Stimulated activated CD4-positive, alpha-beta T cell treated with anti-CD3 and anti-CD28 coated beads, Interleukin-2, amount 100 ng/mL, for 24 hours (primary cell): Measurements from ENCODE around the gene IGF1R.

Source experiments
- DNase-seq, 2 donors: peaks; one replicate each; pipeline ENCODE4 v3.0.0-alpha.2; 2020

The IGF1R gene

DNA sequence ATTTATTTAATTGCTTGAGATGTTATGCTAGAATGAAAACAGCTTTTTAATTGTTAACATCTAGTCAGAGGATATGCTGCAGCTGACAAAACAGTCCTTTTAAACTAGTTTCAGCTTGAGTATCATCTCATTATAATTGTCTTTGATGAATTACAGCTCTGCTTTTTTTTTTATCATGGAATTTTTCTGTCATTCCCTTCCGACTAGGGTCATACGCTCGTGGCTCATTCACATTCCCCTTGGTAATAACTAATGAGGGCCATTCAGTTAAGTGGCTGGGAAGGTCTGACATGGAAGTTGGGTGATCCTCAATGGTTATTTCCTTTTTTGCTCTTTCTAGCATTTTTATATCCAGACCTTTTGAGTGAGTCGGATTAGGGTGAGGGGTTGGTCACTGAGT, 282.2 kb downstream of the IGF1R start:
- DNase-seq: no peak

DNA sequence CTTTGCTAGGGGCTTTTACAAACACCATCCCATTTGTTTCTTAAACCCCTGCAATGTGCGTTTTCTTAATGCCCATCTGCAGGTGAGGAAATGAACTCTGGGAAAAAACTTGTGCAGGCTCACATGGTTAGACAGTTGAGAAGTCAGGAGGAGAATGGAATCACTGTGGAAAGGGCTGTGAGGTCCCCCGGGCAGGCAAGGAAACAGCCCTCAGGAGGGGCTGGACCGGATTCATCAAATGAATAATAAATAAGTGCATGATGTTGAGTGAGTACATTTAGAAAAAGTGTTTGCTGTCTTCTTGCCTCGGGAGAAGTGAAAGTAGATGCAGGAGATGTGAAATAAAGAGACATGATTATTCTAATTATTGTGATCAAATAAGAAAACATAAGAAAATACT, 282.7 kb downstream of the IGF1R start:
- DNase-seq: no peak

DNA sequence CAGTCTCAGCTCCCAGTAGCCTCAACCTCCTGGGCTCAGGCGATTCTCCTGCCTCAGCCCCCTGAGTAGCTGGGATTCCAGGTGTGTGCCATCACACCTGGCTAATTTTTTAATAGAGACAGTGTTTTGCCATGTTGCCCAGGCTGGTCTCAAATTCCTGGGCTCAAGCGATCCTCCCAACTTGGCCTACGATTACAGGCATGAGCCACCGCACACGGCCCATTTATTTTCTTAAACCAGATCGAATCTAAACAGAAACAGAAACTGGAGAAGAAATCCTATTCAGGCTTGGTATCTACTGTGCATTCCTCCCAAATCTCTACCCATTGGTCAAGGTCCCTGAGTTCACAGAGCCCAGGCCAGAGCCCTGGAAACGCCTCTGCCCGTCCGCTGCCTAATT, 285.1 kb downstream of the IGF1R start:
- DNase-seq: no peak

GRCh38 chr15:98935736-98936135, 287.4 kb downstream of the IGF1R start:
- no peak for DNase-seq

DNA sequence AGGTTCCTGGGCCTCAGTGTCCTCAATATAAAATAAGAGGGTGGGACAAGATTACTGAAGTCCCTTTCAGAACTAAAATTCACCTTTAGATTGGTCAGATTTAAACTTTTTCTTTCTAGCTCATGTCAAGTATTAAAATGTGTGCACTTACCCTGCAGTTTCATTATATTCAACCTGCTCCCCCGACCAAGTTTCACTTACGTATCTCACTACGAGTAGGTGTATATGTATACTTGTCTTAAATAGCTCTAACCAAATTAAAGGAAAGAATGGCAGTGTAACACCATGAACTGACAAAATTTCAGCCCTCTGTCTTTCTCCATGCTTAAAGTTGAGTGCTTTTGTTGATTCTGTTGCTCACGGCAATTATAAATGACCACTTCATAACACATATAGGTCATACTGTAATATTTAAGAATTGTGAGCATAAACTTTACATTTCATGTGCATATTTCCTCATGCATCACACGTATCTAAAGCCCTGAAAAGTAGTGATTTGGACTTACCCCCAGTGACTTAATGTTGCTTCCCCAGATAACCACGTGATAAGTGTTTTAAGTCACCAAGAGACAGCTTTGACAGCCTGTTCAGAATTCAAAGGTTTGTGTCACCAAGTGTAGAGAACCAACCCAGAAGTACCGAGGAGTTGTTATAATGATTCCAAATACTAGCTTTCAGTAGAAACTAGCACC, 289.2 kb downstream of the IGF1R start:
- DNase-seq: no peak

DNA sequence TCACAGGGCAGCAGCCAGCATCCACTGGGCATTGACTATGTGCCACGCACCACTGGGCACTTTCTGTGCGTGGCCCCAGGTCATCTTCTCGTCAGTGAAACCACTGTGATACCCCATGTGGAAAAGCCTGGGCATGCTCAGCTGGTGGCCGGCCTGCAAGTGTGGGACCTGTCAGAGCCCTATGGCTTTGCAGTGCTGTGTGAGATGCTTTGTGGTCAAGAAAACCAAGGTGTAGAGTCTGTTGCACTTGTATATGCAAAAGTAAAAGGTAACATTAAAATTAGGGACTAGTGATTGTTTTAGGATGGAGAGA, 289.7 kb downstream of the IGF1R start:
- DNase-seq: no peak

DNA sequence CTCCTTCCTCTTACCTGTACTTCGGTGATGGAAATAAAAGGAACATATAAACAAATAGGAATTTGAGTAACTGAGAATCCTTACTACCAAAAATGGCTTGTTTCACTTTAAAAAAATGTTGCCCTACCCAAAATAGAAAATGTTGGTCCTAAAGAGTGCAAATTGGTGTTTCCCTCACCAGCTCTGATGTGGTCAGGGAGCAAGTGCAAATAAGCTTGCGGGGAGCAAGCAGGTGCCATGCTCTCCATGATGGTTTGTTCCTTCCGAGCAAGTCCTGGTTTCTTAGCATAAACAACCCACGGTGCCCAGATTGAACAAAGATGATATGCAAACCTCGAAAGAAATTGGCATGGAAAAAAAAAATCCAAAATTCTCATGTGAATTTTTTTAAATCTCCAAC, 290.5 kb downstream of the IGF1R start:
- DNase-seq: no peak

DNA sequence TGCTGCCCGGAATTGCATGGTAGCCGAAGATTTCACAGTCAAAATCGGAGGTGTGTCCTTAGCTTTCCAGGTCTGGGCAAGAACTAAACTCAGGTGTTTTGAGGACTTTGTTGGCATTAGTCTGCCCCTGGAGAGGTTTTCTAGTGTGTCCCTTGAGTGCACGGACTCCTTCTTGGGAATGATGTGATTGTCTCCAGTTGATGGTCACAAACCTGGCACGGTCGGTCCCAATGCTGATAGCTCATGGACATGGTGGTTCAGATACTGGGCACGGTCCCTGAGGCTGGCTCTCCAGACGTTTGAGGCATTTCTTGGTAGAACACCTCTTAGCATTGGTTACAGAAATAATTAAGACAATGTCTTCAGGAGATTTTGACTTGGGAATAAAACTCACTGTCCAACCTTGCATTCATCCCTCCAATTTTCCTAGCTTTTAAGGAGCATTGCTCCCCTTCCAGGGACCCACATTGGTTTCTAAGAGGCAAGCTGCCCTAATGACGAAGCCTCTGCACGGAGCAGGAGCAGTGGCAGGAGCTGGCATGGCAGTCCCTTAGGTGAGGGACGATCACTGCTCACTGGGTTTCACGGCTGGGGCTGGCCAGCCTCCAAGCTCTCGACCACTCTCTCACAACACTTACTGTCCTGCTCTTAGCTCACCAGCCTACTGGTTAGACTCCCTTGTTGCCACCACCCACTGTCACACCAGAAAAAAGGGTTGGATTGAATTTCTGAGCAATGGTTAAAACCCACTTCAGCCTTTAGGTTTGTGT, 291.2 kb downstream of the IGF1R start:
- no peak for DNase-seq

DNA sequence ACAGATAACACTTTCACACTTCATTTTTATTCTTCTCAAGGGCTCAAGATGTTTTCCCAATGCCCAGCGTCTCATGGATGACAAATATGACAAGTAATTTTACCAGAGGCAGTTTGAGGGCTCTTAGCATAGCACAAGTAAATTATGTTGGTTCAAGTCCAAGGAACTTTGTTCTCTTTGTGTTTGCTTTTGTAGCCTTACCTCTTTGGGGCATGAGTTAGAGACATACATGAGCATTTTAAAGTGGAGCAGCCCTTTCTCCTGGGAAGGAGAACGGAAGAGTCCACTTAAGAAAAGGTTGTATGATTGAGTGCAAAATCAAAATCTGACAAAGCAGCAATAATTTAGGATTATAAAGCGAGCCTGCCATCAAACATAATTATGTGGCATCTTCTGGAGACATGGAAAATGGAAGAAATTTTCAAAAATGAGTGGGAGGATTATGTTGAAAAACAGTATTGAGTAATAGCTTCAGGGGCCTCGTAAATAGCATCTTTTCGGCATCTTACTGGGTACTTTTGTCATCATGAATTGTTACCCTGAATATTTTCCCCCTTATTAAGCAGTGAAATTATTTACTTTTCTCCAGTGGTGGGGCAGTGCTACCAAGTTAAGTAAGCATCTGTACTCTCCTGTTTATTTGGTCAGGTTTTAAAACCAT, 293.4 kb downstream of the IGF1R start:
- no peak for DNase-seq

DNA sequence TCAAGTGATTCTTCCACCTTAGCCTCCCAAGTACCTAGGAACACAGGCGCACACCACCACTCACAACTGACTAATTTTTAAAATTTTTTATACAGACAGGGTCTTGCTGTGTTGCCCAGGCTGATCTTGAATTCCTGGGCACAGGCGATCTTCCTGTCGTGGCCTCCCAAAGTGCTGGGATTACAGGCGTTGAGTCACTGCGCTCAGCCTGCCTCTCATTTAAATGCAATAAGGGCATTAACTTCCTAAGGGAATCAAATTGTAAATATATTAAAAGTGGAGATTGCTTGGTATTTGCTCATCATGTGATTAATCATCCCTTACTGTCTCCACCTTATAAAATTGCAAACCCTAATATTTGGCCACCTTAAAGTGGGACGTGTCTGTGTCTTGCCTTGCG, 294.1 kb downstream of the IGF1R start:
- DNase-seq: no peak

GRCh38 chr15:98943051-98943508, 294.7 kb downstream of the IGF1R start:
- no peak for DNase-seq

GRCh38 chr15:98943601-98944151, 295.3 kb downstream of the IGF1R start:
- DNase-seq: no peak

DNA sequence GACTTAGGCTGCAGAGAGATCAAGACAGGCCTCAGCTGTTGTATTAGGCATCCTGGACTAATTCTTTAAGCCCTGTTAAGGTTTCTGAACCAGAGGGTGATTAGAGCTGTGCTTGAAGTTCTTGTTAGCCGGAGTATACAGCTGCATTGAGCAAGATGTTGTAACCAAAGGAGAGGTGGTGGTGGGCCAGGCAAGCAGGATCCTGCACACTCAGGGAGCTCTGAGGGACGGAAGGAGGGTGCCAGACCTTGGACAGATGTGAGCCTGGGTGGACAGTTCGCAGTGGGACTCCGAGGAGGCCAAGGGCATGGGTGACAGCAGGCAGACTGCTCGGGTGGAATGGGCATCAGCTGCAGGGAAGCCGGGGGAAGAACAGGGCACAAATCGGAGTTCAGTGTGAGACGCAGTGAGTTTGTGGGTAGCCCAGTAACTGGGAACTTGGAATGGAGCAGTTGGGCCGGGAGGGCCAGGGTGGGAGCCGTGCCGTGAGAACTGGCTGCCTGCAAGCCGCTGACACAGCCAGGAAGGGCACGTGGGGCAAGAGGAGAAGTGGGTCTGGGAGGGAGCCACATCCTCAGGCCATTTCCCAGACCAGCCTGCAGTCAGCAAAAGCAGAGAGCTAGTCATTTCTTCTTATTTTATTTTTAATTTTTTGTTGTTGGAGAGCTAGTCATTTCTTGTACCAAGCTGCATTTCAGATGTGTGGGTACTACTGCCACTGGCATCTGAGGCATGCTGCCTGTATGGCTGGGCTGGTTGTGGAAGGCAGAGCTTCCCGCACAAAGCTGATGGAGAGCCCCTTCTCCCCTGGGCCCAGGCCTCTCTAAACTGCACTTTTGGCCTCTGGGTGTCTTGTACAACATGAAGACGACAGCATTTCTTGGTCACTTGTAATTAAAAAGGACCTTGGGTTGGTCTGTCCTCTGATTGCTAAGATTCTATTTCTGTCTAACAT, 298.2 kb downstream of the IGF1R start:
- DNase-seq: no peak

DNA sequence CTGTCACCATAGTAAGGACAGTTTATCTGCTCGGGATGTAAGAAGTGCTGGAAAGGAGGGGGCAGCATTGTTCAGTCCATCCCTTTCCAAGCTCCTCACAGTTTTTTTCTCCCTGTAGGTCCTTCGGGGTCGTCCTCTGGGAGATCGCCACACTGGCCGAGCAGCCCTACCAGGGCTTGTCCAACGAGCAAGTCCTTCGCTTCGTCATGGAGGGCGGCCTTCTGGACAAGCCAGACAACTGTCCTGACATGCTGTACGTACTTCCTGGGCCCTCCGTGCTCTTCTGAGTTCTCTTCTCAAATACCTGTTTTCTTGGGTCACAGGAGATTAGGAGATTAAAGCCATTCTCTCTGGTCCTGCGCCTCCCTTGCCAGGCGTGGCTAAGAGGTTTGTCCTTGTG, 300.1 kb downstream of the IGF1R start:
- DNase-seq: no peak

GRCh38 chr15:98948941-98949340, 300.6 kb downstream of the IGF1R start:
- no peak for DNase-seq

- DNase-seq: no peak
Measured at GRCh38 chr15:98949624-98950023, 301.3 kb downstream of the IGF1R start.

DNA sequence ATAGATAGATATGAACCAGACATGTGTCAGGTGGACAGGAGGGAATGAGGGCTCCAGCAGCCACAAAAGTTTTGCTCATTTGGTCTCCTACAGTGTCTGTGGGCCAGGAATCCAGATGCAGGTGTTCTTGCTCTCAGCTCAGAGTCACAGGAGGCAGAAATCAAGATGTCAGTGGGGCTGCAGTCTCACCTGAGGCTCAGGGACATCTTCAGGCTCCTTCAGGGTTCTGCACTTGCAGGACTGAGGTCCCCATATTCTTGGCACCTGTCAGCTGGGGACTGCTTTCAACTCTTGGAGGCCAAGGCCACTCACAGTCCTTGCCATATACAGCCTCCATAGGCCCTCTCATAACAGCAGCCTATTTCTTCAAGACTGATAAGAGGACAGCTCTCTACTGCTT, 301.9 kb downstream of the IGF1R start:
- DNase-seq: no peak

- DNase-seq: no peak
Measured at GRCh38 chr15:98951004-98951403, 302.7 kb downstream of the IGF1R start.

DNA sequence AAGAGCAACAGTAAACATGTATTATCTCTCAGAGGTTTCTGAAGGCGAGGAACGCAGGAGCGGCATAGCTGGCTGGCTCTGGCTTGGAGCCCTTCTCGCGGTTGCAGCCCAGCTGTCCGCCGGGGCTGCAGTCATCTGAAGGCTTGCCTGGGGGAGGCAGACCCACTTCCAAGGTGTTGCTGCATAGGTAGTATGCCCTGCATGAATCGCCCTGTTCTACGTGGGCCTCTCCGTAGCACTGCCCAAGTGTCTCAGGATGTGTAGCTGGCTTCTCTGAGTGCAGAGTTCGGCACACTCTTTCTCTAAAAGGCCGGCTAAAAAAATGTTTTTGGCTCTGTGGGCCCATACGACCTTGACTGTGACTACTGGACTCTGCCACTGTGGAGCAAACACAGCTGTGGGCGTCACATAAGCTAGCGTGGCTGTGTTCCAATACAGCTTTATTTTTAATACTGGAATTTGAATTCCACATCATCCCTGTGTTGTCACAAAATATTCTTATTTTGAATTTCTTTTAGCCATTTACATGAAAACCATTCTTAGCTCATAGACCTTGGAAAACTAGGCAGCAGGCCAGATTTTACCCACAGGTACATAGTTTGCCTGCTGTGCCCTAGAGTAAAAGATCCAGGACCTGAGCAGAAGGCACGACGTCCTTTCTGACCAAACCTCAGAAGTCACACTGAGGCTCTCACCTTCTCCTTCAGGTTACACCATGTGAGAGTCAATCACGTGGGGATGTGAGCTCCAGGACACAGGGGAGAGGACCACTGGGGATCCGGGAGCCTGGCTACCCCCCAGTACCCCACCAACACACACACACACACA, 303.4 kb downstream of the IGF1R start:
- DNase-seq: no peak

DNA sequence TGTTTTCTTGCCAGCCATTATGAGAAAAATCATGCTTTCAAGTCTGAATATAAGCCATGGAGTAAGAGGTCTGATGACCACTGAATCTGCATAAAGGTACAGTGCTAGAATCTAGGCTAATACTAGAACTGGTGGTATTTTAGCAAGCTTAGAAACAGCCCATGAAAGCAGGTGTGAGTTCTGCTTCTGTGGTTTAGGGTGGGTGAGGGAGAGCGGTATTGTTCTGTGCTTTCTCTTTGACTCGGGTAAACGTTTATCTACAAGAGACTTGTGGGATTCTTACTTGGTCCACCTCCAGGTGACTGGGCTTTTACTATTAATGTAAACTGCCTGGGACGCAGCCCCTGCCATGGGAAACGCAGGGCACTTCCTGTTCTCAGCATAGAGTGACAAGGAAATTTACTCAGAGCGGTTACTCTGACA, 304.1 kb downstream of the IGF1R start:
- peak in 1 of 2 donors; percentile 3 for DNase-seq

GRCh38 chr15:98953000-98953787, 304.9 kb downstream of the IGF1R start:
- DNase-seq: no peak
